OCI-LY1 (cell line): Measurements from ENCODE around the gene MIP.

Source experiments
- CTCF ChIP-seq: fragments of 200-600 bp; sonication (generic), shearing (Covaris generic); IDR thresholded peaks from 2 replicates; pipeline ENCODE4 v1.5.1; 2017; ENCODE audit warnings: mild to moderate bottlenecking, antibody characterized with exemption, low read length, moderate library complexity, mixed read lengths
- EZH2 ChIP-seq: fragments of 200-600 bp; sonication (generic), shearing (Covaris generic); IDR thresholded peaks from 2 replicates; pipeline ENCODE4 v1.8.0; 2017; ENCODE audit warnings: borderline replicate concordance, mixed run types, mild to moderate bottlenecking, antibody characterized with exemption, low read length, moderate library complexity, mixed read lengths

DNA sequence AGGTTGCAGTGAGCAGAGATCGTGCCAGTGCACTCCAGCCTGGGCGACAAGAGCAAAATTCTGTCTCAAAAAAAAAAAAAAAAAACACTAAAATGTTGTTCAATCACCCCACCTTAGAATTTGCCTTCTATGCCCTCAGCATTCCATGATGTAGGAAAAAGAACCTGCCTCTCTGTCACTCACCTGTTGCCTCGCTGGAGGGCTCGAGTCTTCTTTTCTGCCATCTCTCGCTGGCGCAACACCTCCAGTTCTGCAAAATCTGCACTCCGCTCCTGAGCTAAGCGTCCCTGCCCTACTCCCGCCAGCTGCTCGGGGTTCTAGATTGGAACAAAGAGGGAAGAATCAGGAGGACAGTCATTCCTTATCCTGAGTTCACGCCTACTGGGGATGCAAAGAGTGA is 23.2 kb downstream of the MIP start:
- TF ChIP-seq CTCF (no peak), EZH2 (no peak)
